Measurements from ENCODE around the gene PCDHA6. TPM values are rescaled to one million over a fixed set of nuclear protein-coding genes. Genes with fewer than 3 reads are reported as not detected.
"Not testable (repeated sequence)": the region's sequence is repeated elsewhere in the genome, so short reads cannot be mapped to it uniquely, and the experiment has no call there.

Gene PCDHA6
- total RNA-seq, 2 experiments from 2014 or later, result not detected

DNA sequence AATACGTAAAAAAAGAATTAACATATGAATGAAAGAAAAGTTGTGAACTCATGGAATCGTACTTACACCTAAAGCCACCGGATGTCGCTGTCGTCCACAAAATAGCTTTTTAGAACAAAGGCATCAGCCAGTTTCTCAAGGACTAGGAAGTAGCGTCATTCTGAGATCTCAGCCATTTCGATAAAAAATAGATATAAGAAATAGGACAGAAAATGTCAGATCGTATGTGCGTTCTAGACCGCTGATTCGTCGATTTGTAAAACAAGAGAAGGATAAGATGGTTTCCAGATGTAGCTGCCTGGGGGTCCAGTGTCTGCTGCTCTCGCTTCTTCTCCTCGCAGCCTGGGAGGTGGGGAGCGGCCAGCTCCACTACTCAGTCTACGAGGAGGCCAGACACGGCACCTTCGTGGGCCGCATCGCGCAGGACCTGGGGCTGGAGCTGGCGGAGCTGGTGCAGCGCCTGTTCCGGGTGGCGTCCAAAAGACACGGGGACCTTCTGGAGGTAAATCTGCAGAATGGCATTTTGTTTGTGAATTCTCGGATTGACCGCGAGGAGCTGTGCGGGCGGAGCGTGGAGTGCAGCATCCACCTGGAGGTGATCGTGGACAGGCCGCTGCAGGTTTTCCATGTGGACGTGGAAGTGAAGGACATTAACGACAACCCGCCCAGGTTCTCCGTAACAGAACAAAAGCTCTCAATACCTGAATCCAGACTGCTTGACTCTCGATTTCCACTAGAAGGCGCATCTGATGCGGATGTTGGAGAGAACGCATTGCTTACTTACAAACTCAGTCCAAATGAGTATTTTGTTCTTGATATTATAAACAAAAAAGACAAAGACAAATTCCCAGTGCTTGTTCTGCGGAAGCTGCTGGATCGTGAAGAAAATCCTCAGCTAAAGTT, 28.3 kb downstream of the PCDHA6 start, which contains the start of gene PCDHA10:
TSS of gene PCDHA10 (plus strand) at position 126 of the 903 bp plus-strand sequence. CDS start at position 278, 152 bp downstream.
- Mint-ChIP-seq H3K4me1 (ENCODE audit: low read depth) (no peaks in the 10 kb centered on the region), H3K27me3 (ENCODE audit: low read depth) (peaks cover 36% of the 10 kb centered on the region), H3K36me3 (ENCODE audit: low read depth) (peaks cover 11% of the 10 kb centered on the region), H3K27ac (no peak within 1 kb of the TSS), H3K9me3 (peaks cover 18% of the 10 kb centered on the region), H3K4me3 (no peak within 1 kb of the TSS)
- intact Hi-C loops (cut with micrococcal nuclease), result no loop called here
- DNase-seq, result no peak
- CTCF ChIA-PET, result interaction anchor here (0.6 kb wide), 1 partner anchor 25 kb away, joined by 4 read pairs; no protein-coding TSS in a partner anchor

DNA sequence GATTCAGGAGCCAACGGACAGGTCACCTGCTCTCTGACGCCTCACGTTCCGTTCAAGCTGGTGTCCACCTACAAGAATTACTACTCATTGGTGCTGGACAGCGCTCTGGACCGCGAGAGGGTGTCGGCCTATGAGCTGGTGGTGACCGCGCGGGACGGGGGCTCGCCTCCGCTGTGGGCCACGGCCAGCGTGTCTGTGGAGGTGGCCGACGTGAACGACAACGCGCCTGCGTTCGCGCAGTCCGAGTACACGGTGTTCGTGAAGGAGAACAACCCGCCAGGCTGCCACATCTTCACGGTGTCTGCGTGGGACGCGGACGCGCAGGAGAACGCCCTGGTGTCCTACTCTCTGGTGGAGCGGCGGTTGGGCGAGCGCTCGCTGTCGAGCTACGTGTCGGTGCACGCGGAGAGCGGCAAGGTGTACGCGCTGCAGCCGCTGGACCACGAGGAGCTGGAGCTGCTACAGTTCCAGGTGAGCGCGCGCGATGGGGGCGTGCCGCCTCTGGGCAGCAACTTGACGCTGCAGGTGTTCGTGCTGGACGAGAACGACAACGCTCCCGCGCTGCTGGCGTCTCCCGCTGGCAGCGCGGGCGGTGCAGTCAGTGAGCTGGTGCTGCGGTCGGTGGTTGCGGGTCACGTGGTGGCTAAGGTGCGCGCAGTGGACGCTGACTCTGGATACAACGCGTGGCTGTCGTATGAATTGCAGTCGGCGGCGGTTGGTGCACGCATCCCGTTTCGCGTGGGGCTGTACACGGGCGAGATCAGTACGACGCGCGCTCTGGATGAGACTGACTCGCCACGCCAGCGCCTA, 29.6 kb downstream of the PCDHA6 start:
- Mint-ChIP-seq H3K4me1 (ENCODE audit: low read depth) (no peaks in the 10 kb centered on the region), H3K9me3 (peaks cover 22% of the 10 kb centered on the region), H3K36me3 (ENCODE audit: low read depth) (peaks cover 13% of the 10 kb centered on the region), H3K27ac (no peak overlapping the region), H3K27me3 (ENCODE audit: low read depth) (peaks cover 46% of the 10 kb centered on the region), H3K4me3 (no peak overlapping the region)
- CTCF ChIA-PET, result no interaction called here
- no peak for DNase-seq
- intact Hi-C loops (cut with micrococcal nuclease), result no loop called here

DNA sequence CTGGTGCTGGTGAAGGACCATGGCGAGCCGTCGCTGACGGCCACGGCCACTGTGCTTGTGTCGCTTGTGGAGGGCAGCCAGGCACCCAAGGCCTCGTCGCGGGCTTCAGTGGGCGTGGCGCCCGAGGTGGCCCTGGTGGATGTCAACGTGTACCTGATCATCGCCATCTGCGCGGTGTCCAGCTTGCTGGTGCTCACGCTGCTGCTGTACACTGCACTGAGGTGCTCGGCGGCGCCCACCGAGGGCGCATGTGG, 30.2 kb downstream of the PCDHA6 start:
- DNase-seq, result no peak
- CTCF ChIA-PET, result no interaction called here
- Mint-ChIP-seq H3K4me1 (ENCODE audit: low read depth) (no peaks in the 10 kb centered on the region), H3K36me3 (ENCODE audit: low read depth) (peaks cover 13% of the 10 kb centered on the region), H3K27ac (no peak overlapping the region), H3K4me3 (no peak overlapping the region), H3K27me3 (ENCODE audit: low read depth) (peaks cover 43% of the 10 kb centered on the region), H3K9me3 (peaks cover 22% of the 10 kb centered on the region)
- intact Hi-C loops (cut with micrococcal nuclease), result no loop called here

DNA sequence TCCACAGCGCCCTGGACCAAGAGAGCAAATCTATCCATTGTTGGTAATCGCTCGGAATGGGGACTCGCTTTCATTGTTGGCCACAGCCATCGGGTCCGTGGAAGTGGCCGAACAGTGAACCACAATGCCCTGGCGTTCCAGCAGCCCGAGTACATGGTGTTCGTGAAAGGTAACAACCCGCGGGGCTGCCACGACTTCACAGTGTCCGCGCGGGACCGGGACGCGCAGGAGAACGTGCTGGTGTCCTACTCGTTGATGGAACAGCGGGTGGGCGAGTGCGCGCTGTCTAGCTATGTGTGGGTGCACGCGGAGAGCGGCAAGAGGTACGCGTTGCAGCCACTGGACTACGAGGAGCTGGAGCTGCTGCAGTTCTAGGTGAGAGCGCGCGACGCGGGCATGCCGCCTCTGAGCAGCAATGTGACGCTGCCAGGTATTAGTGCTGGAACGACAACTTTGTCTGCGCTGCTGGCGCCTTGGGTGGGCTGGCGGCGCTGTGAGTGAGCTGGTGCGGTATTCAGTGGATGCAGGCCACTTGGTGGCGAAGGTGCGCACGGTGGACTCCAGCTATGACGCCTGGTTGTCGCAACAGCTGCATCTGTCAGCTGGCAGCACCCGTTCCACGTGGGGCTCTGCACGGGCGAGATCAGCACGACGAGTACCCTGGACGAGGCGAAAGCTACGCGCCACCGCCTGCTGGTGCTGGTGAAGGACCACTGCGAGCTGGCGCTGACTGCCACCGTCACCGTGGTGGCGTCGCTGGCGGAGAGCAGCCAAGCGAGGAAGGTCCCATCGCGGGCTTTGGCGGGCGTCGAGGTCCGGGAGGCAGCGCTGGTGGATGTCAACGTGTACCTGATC, 34.9 kb downstream of the PCDHA6 start:
- CTCF ChIA-PET, result no interaction called here
- Mint-ChIP-seq H3K4me1 (ENCODE audit: low read depth) (no peaks in the 10 kb centered on the region), H3K27me3 (ENCODE audit: low read depth) (peaks cover 24% of the 10 kb centered on the region), H3K36me3 (ENCODE audit: low read depth) (peaks cover 3% of the 10 kb centered on the region), H3K9me3 (peaks cover 12% of the 10 kb centered on the region), H3K4me3 (no peak overlapping the region), H3K27ac (no peak overlapping the region)
- no peak for DNase-seq
- intact Hi-C loops (cut with micrococcal nuclease), result no loop called here

DNA sequence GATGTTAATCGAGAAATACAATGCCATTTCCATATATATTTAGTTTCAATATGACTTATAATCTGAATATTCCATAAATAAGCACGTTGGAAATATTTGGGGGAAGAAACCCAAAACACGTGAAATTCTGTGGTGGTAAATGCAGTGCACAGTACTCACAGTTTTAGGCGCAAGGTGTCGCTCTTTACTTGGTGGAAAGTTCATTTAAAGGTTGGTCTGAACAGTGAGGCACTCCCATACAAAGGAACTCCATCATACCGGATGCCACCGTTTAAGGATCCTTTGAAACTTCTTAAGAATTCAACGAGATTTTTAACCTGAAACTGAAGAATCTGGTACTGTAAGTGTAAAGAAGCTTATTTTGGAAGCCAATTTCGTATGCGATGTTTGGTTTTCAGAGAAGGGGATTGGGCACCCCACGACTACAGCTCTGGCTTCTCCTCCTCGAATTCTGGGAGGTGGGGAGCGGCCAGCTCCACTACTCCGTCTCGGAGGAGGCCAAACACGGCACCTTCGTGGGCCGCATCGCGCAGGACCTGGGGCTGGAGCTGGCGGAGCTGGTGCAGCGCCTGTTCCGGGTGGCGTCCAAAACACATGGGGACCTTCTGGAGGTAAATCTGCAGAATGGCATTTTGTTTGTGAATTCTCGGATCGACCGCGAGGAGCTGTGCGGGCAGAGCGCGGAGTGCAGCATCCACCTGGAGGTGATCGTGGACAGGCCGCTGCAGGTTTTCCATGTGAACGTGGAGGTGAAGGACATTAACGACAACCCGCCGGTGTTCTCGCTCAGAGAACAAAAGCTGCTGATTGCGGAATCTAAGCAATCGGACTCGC, 41.2 kb downstream of the PCDHA6 start, which contains the start of gene PCDHA11:
TSS of gene PCDHA11 (plus strand) at position 237 of the 834 bp plus-strand sequence. CDS start at position 384, 147 bp downstream.
- Mint-ChIP-seq H3K27ac (no peak within 1 kb of the TSS), H3K27me3 (ENCODE audit: low read depth) (peaks cover 32% of the 10 kb centered on the region), H3K4me3 (no peak within 1 kb of the TSS), H3K9me3 (peaks cover 7% of the 10 kb centered on the region), H3K36me3 (ENCODE audit: low read depth) (peaks cover 4% of the 10 kb centered on the region), H3K4me1 (ENCODE audit: low read depth) (no peaks in the 10 kb centered on the region)
- CTCF ChIA-PET, result no interaction called here
- DNase-seq, result no peak
- intact Hi-C loops (cut with micrococcal nuclease), result loop anchor here (1.0 kb wide), 1 partner anchor 172 kb away; no protein-coding TSS in a partner anchor

DNA sequence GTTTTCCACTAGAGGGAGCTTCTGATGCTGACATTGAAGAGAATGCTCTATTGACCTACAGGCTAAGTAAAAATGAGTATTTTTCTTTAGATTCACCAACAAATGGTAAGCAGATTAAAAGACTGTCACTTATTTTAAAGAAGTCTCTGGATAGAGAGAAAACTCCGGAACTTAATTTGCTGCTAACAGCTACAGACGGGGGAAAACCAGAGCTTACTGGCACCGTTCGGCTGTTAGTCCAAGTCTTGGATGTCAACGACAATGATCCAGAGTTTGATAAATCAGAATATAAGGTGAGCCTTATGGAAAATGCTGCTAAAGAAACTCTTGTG, 41.8 kb downstream of the PCDHA6 start:
- no peak overlapping the region for H3K4me3 Mint-ChIP-seq
- no peak overlapping the region for H3K27ac Mint-ChIP-seq
- H3K36me3 Mint-ChIP-seq (ENCODE audit: low read depth), result peaks cover 4% of the 10 kb centered on the region
- H3K27me3 Mint-ChIP-seq (ENCODE audit: low read depth), result peaks cover 36% of the 10 kb centered on the region
- intact Hi-C loops (cut with micrococcal nuclease), result loop anchor here (1.0 kb wide), 1 partner anchor 172 kb away; no protein-coding TSS in a partner anchor
- peaks cover 7% of the 10 kb centered on the region for H3K9me3 Mint-ChIP-seq
- H3K4me1 Mint-ChIP-seq (ENCODE audit: low read depth), result no peaks in the 10 kb centered on the region
- CTCF ChIA-PET, result no interaction called here
- no peak for DNase-seq

DNA sequence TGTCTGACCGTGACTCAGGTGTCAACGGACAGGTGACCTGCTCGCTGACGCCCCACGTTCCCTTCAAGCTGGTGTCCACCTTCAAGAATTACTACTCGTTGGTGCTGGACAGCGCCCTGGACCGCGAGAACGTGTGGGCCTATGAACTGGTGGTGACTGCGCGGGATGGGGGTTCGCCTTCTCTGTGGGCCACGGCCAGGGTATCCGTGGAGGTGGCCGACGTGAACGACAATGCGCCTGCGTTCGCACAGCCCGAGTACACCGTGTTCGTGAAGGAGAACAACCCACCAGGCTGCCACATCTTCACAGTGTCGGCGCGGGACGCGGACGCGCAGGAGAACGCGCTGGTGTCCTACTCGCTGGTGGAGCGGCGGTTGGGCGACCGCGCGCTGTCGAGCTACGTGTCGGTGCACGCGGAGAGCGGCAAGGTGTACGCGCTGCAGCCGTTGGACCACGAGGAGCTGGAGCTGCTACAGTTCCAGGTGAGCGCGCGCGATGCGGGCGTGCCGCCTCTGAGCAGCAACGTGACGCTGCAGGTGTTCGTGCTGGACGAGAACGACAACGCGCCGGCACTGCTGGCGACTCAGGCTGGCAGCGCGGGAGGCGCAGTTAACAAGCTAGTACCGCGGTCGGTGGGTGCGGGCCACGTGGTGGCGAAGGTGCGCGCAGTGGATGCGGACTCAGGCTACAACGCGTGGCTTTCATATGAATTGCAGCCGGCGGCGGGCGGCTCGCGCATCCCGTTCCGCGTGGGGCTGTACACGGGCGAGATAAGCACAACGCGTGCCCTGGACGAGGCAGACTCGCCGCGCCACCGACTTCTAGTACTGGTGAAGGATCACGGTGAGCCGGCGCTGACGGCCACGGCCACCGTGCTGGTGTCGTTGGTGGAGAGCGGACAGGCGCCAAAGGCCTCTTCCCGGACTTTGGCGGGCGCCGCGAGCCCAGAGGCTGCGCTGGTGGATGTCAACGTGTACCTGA, 42.8 kb downstream of the PCDHA6 start:
- no peak for DNase-seq
- Mint-ChIP-seq H3K4me3 (no peak overlapping the region), H3K9me3 (peaks cover 7% of the 10 kb centered on the region), H3K27ac (no peak overlapping the region), H3K36me3 (ENCODE audit: low read depth) (peaks cover 4% of the 10 kb centered on the region), H3K4me1 (ENCODE audit: low read depth) (no peaks in the 10 kb centered on the region), H3K27me3 (ENCODE audit: low read depth) (peaks cover 42% of the 10 kb centered on the region)
- intact Hi-C loops (cut with micrococcal nuclease), result no loop called here
- CTCF ChIA-PET, result no interaction called here

DNA sequence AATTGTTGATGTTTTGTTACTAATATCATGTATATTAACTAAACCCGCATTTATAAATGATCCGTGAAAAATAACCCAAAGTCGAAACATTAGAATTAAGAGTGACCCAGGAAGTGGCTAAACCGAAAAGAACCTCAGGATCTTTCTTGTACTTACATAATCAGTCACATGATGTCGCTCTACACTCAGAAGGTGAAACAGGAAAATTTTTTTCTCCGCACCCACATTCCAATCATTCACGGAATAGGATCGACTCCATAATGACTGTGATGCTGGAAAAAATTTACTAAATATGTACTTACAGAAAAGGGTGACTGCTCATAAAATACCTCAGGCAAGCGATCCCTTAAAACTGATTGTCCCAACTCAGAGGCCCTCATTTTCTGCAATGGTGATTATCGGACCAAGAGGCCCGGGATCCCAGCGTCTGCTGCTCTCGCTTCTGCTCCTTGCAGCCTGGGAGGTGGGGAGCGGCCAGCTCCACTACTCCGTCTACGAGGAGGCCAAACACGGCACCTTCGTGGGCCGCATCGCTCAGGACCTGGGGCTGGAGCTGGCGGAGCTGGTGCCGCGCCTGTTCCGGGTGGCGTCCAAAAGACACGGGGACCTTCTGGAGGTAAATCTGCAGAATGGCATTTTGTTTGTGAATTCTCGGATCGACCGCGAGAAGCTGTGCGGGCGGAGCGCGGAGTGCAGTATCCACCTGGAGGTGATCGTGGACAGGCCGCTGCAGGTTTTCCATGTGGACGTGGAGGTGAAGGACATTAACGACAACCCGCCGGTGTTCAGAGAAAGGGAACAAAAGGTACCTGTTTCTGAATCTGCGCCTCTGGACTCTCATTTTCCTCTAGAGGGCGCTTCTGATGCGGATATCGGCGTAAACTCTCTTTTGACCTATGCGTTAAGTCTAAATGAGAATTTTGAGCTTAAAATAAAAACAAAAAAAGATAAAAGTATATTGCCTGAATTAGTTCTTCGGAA, 47.6 kb downstream of the PCDHA6 start, which contains the start of gene PCDHA12:
TSS of gene PCDHA12 (plus strand) at position 224 of the 981 bp plus-strand sequence. CDS start at position 389, 165 bp downstream.
- CTCF ChIA-PET, result no interaction called here

DNA sequence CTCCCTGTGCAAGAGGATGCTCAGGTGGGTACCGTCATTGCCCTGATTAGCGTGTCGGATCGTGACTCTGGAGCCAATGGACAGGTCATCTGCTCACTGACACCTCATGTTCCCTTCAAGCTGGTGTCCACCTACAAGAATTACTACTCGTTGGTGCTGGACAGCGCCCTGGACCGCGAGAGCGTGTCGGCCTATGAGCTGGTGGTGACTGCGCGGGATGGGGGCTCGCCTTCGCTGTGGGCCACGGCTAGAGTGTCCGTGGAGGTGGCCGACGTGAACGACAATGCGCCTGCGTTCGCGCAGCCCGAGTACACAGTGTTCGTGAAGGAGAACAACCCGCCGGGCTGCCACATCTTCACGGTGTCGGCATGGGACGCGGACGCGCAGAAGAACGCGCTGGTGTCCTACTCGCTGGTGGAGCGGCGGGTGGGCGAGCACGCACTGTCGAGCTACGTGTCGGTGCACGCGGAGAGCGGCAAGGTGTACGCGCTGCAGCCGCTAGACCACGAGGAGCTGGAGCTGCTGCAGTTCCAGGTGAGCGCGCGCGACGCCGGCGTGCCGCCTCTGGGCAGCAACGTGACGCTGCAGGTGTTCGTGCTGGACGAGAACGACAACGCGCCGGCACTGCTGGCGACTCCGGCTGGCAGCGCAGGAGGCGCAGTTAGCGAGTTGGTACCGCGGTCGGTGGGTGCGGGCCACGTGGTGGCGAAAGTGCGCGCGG, 48.9 kb downstream of the PCDHA6 start:
- H3K27me3 Mint-ChIP-seq (ENCODE audit: low read depth), result peaks cover 50% of the 10 kb centered on the region
- H3K4me1 Mint-ChIP-seq (ENCODE audit: low read depth); H3K36me3 Mint-ChIP-seq (ENCODE audit: low read depth); H3K4me3 Mint-ChIP-seq; DNase-seq; intact Hi-C loops (cut with micrococcal nuclease); H3K27ac Mint-ChIP-seq; H3K9me3 Mint-ChIP-seq: not testable (repeated sequence)
- CTCF ChIA-PET, result interaction anchor here (0.7 kb wide), 1 partner anchor 141 kb away, joined by 3 read pairs; no protein-coding TSS in a partner anchor

More for the DNA sequence above, 47.6 kb downstream of the PCDHA6 start, which contains the start of gene PCDHA12:
- no peak for DNase-seq
- H3K9me3 Mint-ChIP-seq, result peaks cover 4% of the 10 kb centered on the region
- peaks cover 45% of the 10 kb centered on the region for H3K27me3 Mint-ChIP-seq (ENCODE audit: low read depth)
- no peaks in the 10 kb centered on the region for H3K4me1 Mint-ChIP-seq (ENCODE audit: low read depth)
- no peak within 1 kb of the TSS for H3K27ac Mint-ChIP-seq
- H3K36me3 Mint-ChIP-seq (ENCODE audit: low read depth), result peaks cover 3% of the 10 kb centered on the region
- intact Hi-C loops (cut with micrococcal nuclease), result no loop called here
- no peak within 1 kb of the TSS for H3K4me3 Mint-ChIP-seq

Data from activated naive CD4-positive, alpha-beta T cell treated with anti-CD3 and anti-CD28 coated beads for 36 hours (primary cell).